ENCODE data around the gene SAMD11.

- TF ChIP-seq CTCF (IDR thresholded peaks at IDR 0.05 in 2 of 3, conservative IDR thresholded peaks at IDR 0.05 in 1 of 3; ENCODE audit: borderline replicate concordance in 1 of 3, insufficient read depth in 1 of 3, low read depth in 2 of 3, low read length in 2 of 3) (no peak), SRF (IDR thresholded peaks at IDR 0.05; ENCODE audit: low read depth) (no peak), POLR2A (IDR thresholded peaks at IDR 0.05; ENCODE audit: borderline replicate concordance, extremely low read depth, insufficient read depth, insufficient read length) (no peak), RAD21 (IDR thresholded peaks at IDR 0.05; ENCODE audit: low read depth) (no peak), SIN3A (IDR thresholded peaks at IDR 0.05; ENCODE audit: low read depth) (no peak), REST (IDR thresholded peaks at IDR 0.05; ENCODE audit: low read depth) (no peak)
These were observed 3.7 kb upstream of the SAMD11 start for GRCh38 chr1:920010-920409.
